Immature natural killer cell (primary cell): ENCODE results near the gene GLT1D1. TPM values are rescaled to one million over a fixed set of nuclear protein-coding genes. Genes with fewer than 3 reads are reported as not detected.
"Not testable (repeated sequence)": the region's sequence is repeated elsewhere in the genome, so short reads cannot be mapped to it uniquely, and the experiment has no call there.

Experiments used
- DNase-seq, 3 donors: peaks; one replicate each; pipeline ENCODE4 v3.0.0; 2022; ENCODE audit warnings: mixed read lengths in 1 of 3
- H3K27ac Mint-ChIP-seq, 6 donors: one replicate each; pipeline ENCODE4 v1.8.0; 2020; ENCODE audit warnings: mixed read lengths in 6 of 6, mild to moderate bottlenecking in 5 of 6, inconsistent platforms in 4 of 6, moderate library complexity in 3 of 6
- H3K27me3 Mint-ChIP-seq, 3 donors: one replicate each; pipeline ENCODE4 v1.8.0; 2020 to 2021; ENCODE audit warnings: low read depth in 3 of 3, mild to moderate bottlenecking in 3 of 3, mixed read lengths in 3 of 3, moderate library complexity in 3 of 3, inconsistent platforms in 1 of 3
- H3K36me3 Mint-ChIP-seq, 3 donors: one replicate each; pipeline ENCODE4 v1.8.0; 2020; ENCODE audit warnings: mixed read lengths in 3 of 3, inconsistent platforms in 2 of 3, mild to moderate bottlenecking in 2 of 3
- H3K4me1 Mint-ChIP-seq, 2 donors: one replicate each; pipeline ENCODE4 v1.8.0; 2020; ENCODE audit warnings: inconsistent platforms in 2 of 2, mild to moderate bottlenecking in 2 of 2, mixed read lengths in 2 of 2, moderate library complexity in 1 of 2
- H3K4me3 Mint-ChIP-seq, 5 donors: one replicate each; pipeline ENCODE4 v1.8.0; 2020; ENCODE audit warnings: mild to moderate bottlenecking in 5 of 5, mixed read lengths in 5 of 5, inconsistent platforms in 3 of 5, moderate library complexity in 3 of 5
- H3K9me3 Mint-ChIP-seq, 6 donors: one replicate each; pipeline ENCODE4 v1.8.0; 2020; ENCODE audit warnings: mild to moderate bottlenecking in 6 of 6, mixed read lengths in 6 of 6, inconsistent platforms in 4 of 6, moderate library complexity in 3 of 6
- polyA plus RNA-seq, 3 donors: library from polyadenylated mRNA; unstranded; fragments of 300-500 nt; fragmentation: Illumina TruSeq; gene quantifications; one replicate each; pipeline ENCODE4 v1.2.3, GENCODE V29; 2021

The GLT1D1 gene
- 1 to 10 TPM in 1 of 3 donors, not detected in 2; 2.5 TPM for polyA plus RNA-seq

- H3K27ac Mint-ChIP-seq = peak within 1 kb of the TSS in 1 of 6 donors; percentile 72
- no peaks in the 10 kb centered on the region for H3K9me3 Mint-ChIP-seq
- H3K27me3 Mint-ChIP-seq = peaks cover 7 to 16% (median 12%) of the 10 kb centered on the region in 3 donors
- H3K4me3 Mint-ChIP-seq = peak within 1 kb of the TSS; percentile 67 to 93 (median 73)
- peaks cover 0 to 7% (median 4%) of the 10 kb centered on the region in 3 donors for H3K36me3 Mint-ChIP-seq
- H3K4me1 Mint-ChIP-seq = peaks cover 4 to 12% of the 10 kb centered on the region in 2 donors
- peak in 2 of 3 donors; percentile 5 to 8 for DNase-seq
Measured at GRCh38 chr12:128852885-128853599, at the start of gene GLT1D1. TSS of gene GLT1D1 (plus strand) at chr12:128853478. CDS start at chr12:128853582, 104 bp downstream.

GRCh38 chr12:128803788-128804187 lies 49.5 kb upstream of the GLT1D1 start:
- Mint-ChIP-seq H3K4me1 (peaks cover 51 to 75% of the 10 kb centered on the region in 2 donors), H3K9me3 (peaks cover 0 to 4% (median 0%) of the 10 kb centered on the region in 6 donors), H3K27me3 (peaks cover 7 to 12% (median 10%) of the 10 kb centered on the region in 3 donors), H3K27ac (peak overlapping the region in 5 of 6 donors; percentile 3 to 100 (median 56)), H3K4me3 (no peak overlapping the region), H3K36me3 (peaks cover 47 to 66% (median 50%) of the 10 kb centered on the region in 3 donors)
- no peak for DNase-seq

GRCh38 chr12:128804762-128805161 lies 48.5 kb upstream of the GLT1D1 start:
- Mint-ChIP-seq H3K27ac (peak overlapping the region in 5 of 6 donors; percentile 0 to 100 (median 18)), H3K36me3 (peaks cover 46 to 60% (median 46%) of the 10 kb centered on the region in 3 donors)

GRCh38 chr12:128805406-128805805 lies 47.9 kb upstream of the GLT1D1 start:
- Mint-ChIP-seq H3K4me1 (peaks cover 58 to 78% of the 10 kb centered on the region in 2 donors), H3K27ac (peak overlapping the region in 1 of 6 donors; percentile 100), H3K27me3 (peaks cover 2 to 15% (median 11%) of the 10 kb centered on the region in 3 donors), H3K36me3 (peaks cover 39 to 60% (median 40%) of the 10 kb centered on the region in 3 donors)
- not testable (repeated sequence) for H3K4me3 Mint-ChIP-seq, H3K9me3 Mint-ChIP-seq, DNase-seq

More at GRCh38 chr12:128804762-128805161, 48.5 kb upstream of the GLT1D1 start:
- Mint-ChIP-seq H3K9me3 (peaks cover 0 to 4% (median 0%) of the 10 kb centered on the region in 6 donors), H3K4me3 (no peak overlapping the region), H3K27me3 (peaks cover 2 to 9% (median 9%) of the 10 kb centered on the region in 3 donors), H3K4me1 (peaks cover 54 to 77% of the 10 kb centered on the region in 2 donors)
- no peak for DNase-seq

- Mint-ChIP-seq H3K36me3 (peaks cover 29 to 57% (median 30%) of the 10 kb centered on the region in 3 donors), H3K27me3 (peaks cover 5 to 25% (median 17%) of the 10 kb centered on the region in 3 donors), H3K4me1 (peaks cover 59 to 78% of the 10 kb centered on the region in 2 donors), H3K27ac (peak overlapping the region; percentile 29 to 100 (median 86)), H3K4me3 (peak overlapping the region in 2 of 5 donors; percentile 26 to 39), H3K9me3 (peaks cover 0 to 4% (median 0%) of the 10 kb centered on the region in 6 donors)
- DNase-seq = no peak
Measured at GRCh38 chr12:128806573-128806972, 46.7 kb upstream of the GLT1D1 start.

GRCh38 chr12:128807161-128807724 lies 46.0 kb upstream of the GLT1D1 start:
- Mint-ChIP-seq H3K4me1 (peaks cover 59 to 78% of the 10 kb centered on the region in 2 donors), H3K27ac (peak overlapping the region; percentile 46 to 100 (median 84)), H3K4me3 (peak overlapping the region in 2 of 5 donors; percentile 9 to 72), H3K27me3 (peaks cover 10 to 32% (median 21%) of the 10 kb centered on the region in 3 donors), H3K36me3 (peaks cover 32 to 60% (median 34%) of the 10 kb centered on the region in 3 donors), H3K9me3 (peaks cover 0 to 4% (median 0%) of the 10 kb centered on the region in 6 donors)
- DNase-seq = peak in 2 of 3 donors; percentile 18 to 44

- Mint-ChIP-seq H3K27ac (peak overlapping the region; percentile 85 to 100 (median 99)), H3K9me3 (peaks cover 0 to 4% (median 0%) of the 10 kb centered on the region in 6 donors), H3K4me1 (peaks cover 61 to 78% of the 10 kb centered on the region in 2 donors), H3K4me3 (peak overlapping the region in 2 of 5 donors; percentile 23 to 45), H3K27me3 (peaks cover 12 to 44% (median 15%) of the 10 kb centered on the region in 3 donors), H3K36me3 (peaks cover 20 to 51% (median 26%) of the 10 kb centered on the region in 3 donors)
- DNase-seq = no peak
Measured at GRCh38 chr12:128808651-128809050, 44.6 kb upstream of the GLT1D1 start.

GRCh38 chr12:128810182-128811127 lies 42.8 kb upstream of the GLT1D1 start:
- DNase-seq = peak; percentile 69 to 77 (median 75)
- Mint-ChIP-seq H3K4me1 (peaks cover 75 to 89% of the 10 kb centered on the region in 2 donors), H3K4me3 (peak overlapping the region; percentile 70 to 85 (median 83))

GRCh38 chr12:128811806-128812205 lies 41.5 kb upstream of the GLT1D1 start:
- peaks cover 13 to 45% (median 13%) of the 10 kb centered on the region in 3 donors for H3K36me3 Mint-ChIP-seq

More at GRCh38 chr12:128810182-128811127, 42.8 kb upstream of the GLT1D1 start:
- peaks cover 0 to 2% (median 0%) of the 10 kb centered on the region in 6 donors for H3K9me3 Mint-ChIP-seq
- peaks cover 19 to 50% (median 20%) of the 10 kb centered on the region in 3 donors for H3K36me3 Mint-ChIP-seq
- H3K27me3 Mint-ChIP-seq = peaks cover 21 to 61% (median 23%) of the 10 kb centered on the region in 3 donors
- peak overlapping the region; percentile 92 to 100 (median 99) for H3K27ac Mint-ChIP-seq

GRCh38 chr12:128813392-128813791 lies 39.9 kb upstream of the GLT1D1 start:
- peaks cover 97 to 100% of the 10 kb centered on the region in 2 donors for H3K4me1 Mint-ChIP-seq
- peaks cover 19 to 65% (median 21%) of the 10 kb centered on the region in 3 donors for H3K27me3 Mint-ChIP-seq
- peak overlapping the region; percentile 92 to 100 (median 99) for H3K27ac Mint-ChIP-seq
- peak overlapping the region; percentile 72 to 85 (median 84) for H3K4me3 Mint-ChIP-seq
- H3K9me3 Mint-ChIP-seq = no peaks in the 10 kb centered on the region
- DNase-seq = no peak
- peaks cover 13 to 39% (median 13%) of the 10 kb centered on the region in 3 donors for H3K36me3 Mint-ChIP-seq

More at GRCh38 chr12:128811806-128812205, 41.5 kb upstream of the GLT1D1 start:
- Mint-ChIP-seq H3K9me3 (no peaks in the 10 kb centered on the region), H3K27ac (peak overlapping the region; percentile 92 to 100 (median 99)), H3K27me3 (peaks cover 19 to 60% (median 21%) of the 10 kb centered on the region in 3 donors), H3K4me1 (peaks cover 86 to 93% of the 10 kb centered on the region in 2 donors), H3K4me3 (peak overlapping the region; percentile 70 to 85 (median 83))
- DNase-seq = peak; percentile 72 to 80 (median 75)

- peak overlapping the region; percentile 92 to 100 (median 99) for H3K27ac Mint-ChIP-seq
- H3K36me3 Mint-ChIP-seq = peaks cover 13 to 34% (median 13%) of the 10 kb centered on the region in 3 donors
- peaks cover 19 to 61% (median 21%) of the 10 kb centered on the region in 3 donors for H3K27me3 Mint-ChIP-seq
- peaks cover 99 to 100% of the 10 kb centered on the region in 2 donors for H3K4me1 Mint-ChIP-seq
- H3K9me3 Mint-ChIP-seq = no peaks in the 10 kb centered on the region
- peak; percentile 70 to 79 (median 78) for DNase-seq
- H3K4me3 Mint-ChIP-seq = peak overlapping the region; percentile 72 to 85 (median 84)
Measured at GRCh38 chr12:128813883-128814282, 39.4 kb upstream of the GLT1D1 start.
